Limb (tissue), 2 donors: ENCODE results near the gene CENPP.

Experiments
- DNase-seq, 2 donors: peaks; one replicate each; pipeline ENCODE4 v3.0.0-alpha.2; 2016; ENCODE audit errors: extremely low spot score in 2 of 2

CENPP gene

DNA sequence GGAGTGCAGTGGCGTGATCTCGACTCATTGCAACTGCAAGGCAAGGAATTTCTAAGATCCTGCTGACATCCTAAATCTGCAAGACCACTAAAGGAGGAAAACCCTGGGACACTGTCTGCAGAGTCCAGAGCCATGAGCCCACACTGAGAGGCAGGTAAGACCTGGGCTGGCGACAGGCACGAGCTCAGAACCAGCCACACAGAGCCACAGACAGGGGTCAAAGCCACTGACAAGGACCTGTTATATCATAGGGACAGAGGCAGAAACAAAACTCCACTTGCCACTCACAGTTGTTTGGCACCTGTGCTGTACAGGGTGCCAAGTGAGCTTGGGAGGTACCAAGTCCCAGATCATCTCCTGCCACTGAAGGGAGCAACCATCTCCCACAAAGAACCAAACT, 310.0 kb downstream of the CENPP start:
- DNase-seq, result no peak

DNA sequence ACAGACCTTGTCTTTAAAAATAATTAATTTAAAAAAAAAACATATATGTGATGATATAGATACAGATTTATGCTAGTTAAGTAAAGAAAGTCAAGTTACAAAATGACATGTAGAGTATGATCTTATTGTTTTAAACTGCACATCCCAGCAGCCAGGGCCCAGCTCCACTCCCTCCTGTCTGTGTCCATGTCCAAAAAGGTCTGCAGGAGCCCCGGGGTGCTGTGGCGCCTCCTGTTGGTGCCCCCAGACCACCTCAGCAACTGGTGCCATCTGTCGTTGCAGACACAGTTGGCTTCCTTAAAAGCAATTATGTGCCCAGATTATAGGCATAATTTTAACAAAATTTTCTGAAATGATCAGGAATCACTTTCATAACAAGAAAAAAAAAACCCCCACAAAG, 310.9 kb downstream of the CENPP start:
- no peak for DNase-seq

DNA sequence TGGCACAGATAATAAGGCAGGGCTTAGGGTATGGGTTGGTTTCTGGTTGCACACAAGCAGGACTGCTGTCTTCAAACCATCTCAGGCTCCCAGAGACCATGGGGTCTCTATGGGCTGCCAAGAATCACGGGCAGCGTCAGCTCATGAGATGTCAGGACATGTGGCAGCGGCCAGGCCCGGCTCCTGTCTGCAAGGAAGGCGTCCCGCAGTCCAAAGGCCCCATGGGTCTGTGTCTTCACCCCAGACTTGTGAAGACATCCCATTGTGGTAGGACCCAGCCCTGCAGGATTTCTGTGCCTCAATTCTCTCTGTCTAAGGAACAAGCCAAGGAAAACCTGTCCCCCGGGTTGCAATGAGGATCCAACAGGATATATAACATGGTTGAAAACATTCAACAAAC, 311.6 kb downstream of the CENPP start:
- no peak for DNase-seq

DNA sequence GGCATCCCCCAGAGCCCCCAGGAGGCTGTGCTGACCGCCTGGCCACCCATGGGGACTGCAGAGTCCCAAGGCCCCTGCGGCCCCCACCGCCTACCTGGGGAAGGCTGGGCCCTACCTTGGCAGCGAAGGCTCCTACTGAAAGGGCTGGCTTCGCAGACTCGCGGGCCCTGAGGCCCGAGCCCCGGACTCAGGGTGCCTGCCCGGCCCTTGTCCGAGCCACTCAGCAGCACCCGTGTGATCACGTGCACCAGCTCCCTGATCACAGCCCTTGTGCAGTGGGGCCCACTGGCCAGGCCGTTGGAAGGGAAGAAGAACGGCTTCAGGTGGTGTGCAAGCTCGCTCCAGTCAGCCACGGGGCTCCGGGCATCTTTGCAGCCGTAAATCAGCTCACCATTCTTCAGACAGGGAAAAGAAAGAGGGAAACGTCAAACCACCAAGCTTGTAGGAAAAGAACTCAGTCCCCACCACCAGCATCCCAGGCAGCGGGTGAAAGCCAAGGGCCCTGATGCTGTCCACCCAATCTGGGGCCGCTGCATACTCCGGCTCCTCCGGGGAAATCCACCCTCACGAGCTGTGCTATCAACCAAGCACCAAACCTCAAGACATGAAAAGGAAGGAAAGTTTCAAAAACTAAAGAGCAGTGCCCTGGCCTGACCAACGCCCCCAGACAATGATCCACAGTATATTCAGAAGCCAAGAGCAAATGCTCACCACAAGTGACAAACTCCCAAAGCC, 312.3 kb downstream of the CENPP start:
- DNase-seq, result no peak

DNA sequence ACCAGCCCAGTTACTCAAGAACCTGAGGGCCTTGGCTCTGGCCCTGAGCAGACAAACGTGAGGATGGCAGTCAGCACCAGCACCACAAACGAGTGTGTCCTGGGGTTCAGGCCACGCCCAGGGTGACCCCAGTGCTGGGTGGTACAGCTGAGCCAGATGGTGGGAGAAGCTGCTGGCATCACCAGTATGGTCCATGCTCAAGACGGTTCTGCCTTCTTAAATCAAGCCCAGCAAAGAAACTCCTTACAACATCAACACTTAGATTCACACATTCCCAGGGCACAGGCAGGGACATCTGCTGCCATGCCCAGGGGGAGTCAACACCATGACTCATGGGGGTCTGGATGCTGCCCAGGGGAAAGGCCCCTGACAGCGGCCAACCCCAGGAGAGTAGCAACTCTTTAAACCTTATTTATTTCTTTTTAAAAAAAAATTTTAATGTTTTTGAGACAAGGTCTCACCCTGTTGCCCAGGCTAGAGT, 312.9 kb downstream of the CENPP start:
- no peak for DNase-seq

DNA sequence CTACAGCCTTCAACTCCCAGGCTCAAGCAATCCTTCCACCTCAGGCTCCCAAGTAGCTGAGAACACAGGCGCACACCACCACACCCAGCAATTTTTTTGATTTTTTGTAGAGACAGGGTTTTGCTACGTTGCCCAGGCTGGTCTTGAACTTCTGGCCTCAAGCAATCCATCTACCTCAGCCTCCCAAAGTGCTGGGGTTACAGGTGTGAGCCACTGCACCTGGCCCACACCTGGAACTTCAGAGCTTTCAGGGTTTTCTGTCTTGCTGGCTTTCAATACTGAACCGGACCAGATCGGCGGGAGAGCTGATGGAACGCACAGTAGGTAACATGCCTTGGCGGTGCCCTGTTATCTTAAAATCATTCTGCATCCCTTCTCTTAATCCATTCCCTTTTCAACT, 313.4 kb downstream of the CENPP start:
- no peak for DNase-seq

DNA sequence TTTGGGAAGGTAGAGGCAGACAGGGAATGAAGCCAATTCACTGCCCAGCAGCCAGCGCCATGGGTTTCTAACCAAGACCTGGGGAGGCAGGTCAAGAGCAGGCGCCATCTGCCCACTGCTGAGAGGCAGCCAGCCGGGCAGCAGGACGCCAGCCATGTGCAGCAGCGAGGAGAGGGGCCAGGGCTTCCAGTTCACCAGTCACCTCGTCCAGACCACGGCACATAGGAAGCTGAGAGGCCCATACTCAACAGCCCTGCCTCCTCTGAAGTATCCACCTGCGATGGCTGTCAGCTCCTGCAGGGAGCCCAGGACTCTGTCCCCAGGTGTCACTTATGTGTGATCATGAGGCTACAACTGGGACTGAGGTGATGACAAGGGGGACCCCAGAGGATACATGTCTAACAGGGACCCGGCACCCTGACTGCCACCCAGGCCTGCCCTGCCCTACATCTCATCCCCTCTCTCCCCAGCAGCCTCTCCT, 314.1 kb downstream of the CENPP start:
- DNase-seq, result no peak

DNA sequence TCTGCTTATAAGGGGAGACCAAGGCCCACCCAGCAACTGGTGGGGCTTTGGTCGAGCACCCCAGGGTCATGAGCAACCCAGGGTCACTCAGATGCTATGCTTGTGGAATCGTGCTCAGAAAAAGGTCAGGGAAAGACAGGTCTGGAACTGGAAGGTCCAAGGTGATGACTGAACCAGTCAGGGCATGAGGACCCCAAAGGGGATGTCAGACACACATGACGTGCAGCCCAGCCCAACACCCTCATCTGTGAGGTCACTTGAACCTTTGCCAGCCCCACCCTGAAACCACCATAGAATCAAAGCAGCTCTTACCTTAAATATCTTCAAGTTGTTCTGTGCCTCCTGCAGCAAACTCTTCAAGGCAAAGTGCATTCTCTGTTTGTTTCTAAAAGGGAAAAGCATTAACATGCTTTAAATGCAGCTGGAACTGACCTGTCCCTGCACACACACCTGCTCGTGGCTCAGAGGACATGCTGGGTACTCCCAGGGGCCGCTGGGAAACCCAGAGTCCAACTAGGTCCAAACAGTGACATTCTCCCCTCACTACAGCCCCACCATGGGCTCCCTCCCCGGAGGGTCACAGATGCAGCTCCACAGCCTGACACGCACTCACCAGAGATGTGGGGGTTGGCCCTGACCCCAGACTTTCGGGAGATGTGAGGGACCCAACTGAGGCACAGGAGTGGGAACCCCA, 314.8 kb downstream of the CENPP start:
- no peak for DNase-seq

DNA sequence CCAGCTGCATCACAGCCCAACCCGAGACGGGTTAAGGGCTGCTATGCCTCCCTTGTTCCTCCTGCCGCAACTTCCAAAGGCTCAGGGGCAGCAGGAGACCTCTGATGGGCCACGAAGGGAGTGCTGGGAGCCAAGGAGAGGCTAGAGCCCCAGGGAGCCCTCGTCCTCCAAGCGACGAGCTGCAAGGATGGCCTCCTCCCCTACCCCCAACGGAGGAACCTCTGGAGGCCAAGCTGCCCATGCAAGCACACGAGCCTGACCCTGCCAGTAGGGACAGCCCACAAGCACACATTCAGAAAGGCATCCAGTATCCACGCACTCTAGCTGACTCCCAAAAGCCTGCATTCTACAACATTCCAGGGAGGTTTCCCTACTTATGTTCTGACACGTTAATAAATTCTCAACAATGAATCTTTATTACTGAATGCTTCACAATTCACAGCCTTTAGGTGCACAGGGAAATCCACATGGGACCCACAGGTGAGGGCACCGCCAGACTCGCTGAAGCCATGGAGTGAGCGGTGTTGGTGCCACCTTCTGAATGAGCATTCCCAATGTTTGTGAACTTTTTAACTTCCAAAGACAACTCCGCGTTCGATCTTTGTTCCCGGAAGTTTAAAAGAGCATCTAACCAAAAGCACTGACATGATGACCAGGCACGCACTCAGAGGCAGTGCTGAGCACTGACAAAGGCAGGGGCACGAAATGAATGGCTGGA, 315.5 kb downstream of the CENPP start:
- DNase-seq, result no peak

DNA sequence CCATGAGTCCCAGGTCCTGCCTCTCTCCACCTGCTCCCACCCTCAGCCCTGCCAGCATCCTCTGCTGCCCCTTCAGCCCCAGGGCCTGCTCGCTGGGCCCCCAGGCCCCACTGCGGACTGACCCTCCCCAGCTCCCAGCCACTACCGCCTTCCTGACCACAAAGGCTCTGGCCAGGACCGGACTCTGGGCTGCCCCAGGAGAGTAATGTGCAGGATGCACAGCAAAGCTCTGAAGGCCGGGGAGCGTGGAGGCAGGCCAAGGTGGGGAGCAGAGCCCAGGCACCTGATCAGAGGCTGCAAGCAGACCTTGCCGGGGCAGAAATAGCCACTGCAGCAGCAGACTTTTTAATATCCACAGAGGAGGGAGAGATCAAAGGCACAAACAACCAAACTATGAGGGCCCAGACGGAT, 316.3 kb downstream of the CENPP start:
- DNase-seq, result no peak

DNA sequence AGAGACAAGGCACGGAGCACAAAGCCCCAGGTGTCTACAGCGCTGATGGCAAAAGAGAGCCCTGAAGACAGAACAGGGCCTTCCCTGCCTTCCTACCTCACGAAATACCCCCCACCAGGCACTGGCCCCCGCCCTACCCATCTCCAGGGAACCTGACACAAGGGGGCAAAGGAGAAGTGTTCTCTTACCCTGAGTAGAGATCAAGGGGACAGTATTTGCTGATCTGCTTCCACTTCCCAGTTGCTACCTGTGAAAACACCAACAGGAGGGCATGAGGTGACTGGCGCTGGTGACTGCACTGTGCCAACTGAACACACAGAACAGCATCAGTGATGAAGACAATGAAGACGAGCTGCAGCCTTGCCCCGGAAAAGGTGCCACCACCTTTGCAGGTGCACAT, 316.8 kb downstream of the CENPP start:
- no peak for DNase-seq

DNA sequence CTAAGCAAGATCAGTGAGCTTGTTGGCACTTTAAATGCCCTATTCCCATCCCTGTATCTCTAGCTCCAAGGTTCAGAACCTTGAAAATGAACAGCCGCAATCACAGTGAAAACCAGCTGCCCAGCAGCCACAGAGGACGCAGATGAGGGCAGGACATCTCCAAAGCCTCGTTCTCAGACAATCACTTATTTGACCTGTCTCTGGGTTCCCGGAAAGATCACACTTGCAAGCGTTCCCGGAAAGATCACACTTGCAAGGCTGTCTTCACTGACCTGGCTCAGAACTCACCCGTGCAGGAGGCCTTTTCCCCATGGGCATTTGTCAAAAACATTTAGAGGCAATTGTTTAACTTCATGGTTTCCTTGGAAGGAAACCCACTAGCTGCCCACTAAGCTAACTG, 318.5 kb downstream of the CENPP start:
- DNase-seq, result no peak

DNA sequence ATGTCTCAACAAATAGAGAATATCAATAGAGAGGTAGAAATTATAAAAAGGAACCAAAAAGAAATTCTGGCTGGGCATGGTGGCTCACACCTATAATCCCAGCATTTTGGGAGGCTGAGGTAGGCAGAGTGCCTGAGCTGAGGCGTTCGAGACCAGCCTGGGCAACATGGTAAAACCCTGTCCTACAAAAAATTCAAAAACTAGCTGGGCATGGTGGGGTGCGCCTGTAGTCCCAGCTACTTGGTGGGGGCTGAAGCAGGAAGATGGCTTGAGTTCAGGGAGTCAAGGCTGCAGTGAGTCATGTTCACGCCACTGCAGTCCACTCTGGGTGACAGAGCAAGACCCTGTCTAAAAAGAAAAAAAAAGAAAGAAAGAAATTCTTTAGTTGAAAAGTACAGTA, 319.3 kb downstream of the CENPP start:
- DNase-seq, result no peak

DNA sequence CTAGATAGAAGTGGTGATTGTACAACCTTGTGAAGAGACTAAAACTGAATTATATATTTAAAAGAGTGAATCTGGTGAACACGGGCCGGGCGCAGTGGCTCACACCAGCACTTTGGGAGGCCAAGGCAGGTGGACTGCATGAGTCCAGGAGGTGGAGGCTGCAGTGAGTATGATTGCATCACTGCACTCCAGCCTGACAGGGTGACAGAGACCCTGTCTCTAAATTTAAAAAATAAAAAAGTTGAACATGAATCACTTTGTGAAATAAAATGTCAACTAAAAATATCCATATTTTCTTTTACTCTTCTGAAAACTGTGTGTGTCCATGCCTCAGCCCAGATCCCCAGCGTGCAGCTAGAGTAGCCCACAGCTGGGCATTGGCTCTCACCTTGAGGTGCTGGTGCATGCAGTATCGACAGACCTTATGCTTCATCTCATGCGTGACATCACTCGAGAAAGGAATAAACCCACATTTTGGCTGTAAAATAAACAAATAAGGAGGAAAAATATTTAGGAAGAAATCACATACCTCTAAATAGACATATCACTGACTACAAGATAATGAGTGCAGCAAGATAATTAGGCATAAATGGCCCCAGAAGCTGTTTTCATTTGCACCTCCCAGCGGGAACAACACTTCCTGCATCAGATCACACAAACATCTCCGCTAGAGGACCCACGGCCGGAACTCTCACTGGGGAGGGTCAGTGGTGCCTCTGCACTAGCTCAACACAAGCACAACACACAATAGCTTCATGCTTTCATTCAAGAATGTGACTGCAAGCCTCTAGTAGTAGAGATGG, 322.1 kb downstream of the CENPP start:
- DNase-seq, result no peak

DNA sequence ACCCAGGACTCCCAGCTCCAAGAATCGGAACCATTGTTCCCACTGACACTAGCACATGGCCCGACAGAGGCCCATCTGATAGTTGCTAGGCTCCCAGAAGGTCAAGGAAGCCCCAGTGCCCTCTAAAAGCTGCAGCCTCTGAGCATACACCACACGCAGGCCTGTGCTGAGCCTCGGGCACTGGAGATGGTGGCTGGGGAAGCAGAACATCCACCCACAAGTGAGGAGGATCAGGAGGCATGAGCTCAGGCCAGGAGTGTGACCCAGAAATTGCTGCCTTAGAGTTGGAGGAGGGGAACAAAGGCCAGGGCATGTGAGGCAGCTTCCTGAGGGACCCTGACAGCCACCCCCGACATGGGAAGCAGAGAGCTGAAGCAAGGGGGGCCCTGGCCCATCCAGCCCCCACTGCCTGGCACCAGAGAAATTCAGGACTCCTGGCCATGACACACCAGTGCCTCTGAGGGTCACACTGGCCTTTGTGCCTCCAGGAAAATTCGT, 322.8 kb downstream of the CENPP start:
- no peak for DNase-seq

DNA sequence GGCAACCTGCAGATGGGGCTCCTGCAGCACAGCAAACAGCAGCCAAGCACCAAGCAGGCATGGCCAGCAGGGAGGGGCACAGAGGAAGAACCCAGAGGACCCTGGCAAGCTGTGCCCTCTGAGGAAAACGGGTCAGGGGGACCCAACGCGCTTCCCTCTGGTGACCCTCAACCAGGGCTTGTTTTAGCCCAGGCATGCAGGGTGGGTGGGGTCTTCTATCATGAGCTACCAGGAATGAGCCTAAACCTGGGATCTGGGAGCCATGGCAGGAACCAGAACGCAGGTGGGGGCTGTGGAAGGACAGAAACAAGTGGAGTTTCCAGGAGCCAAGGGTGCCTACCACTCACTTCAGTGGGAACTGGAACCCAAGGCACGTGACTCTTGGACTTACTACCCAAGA, 323.3 kb downstream of the CENPP start:
- DNase-seq, result no peak

DNA sequence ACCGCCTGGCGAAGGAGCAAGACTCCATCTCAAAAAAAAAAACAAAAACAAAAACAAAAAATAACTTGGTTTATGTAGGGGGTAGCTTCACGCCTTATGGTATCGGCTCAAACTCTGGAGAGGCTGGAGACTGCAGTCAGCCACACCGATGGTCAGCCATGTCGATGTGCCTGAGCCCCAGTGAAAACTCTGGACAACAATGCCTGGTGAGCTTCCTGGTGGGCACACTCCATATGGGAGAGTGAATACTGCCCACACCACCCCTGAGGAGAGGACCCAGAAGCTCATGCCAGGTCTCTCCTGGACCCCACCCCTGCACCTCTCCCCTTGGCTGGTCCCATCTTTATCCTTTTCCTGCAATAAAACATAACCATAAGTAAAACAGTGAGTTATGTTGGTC, 324.5 kb downstream of the CENPP start:
- DNase-seq, result no peak

DNA sequence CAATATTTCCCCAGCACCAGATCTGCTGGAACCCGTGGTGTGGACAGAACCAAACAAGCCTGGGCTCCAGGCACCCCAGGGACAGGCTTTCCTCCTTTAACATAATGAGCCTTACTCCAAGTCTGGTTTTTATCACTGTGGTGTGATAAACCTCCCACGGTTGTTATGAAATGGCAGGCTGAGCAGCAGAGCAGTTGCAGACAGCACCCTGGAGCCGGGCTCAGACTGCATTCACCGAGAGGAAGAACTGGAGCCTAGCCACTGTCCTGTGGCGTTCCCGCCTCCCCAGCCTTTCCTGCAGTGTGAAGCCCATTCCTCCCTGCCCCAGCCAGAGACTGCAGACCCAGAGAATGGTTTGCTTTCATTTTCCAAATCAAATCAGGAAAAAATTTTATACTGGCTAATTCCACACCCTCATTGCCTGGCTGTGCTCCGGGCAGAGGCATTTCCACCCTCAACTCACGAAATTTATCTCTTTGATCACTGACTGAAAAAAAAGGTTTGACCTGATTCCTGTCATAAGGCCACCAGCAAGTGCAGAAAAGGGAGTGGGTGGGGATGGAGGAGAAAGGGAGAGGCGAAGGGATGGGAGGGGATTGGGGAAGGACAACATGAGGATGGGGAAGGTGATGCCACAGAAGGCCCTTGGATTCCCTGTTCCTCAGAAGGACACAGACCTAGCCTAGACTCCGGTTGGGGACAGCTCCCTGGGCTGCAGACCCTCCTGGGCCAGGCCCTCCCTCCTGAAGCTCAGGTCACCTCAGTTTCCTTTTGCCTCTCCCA, 325.3 kb downstream of the CENPP start:
- DNase-seq, result no peak

DNA sequence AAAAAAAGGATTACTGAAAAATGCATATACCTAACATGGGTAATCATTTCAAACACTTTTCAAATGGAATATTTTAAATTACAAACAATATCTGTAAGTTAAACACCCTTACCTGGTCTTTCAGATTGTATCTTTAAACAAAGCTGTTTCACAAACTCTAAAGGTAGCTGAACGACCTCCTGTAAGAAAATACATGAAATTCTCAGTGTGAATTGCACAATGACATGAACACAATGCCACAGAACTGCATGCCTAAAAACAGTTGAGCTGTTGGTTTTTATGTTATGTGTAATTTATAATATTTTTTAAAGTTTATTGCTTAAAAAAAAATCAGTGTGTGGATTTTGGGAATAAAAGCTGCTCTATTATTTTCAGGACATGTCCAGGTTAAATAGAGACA, 326.7 kb downstream of the CENPP start:
- DNase-seq, result no peak

DNA sequence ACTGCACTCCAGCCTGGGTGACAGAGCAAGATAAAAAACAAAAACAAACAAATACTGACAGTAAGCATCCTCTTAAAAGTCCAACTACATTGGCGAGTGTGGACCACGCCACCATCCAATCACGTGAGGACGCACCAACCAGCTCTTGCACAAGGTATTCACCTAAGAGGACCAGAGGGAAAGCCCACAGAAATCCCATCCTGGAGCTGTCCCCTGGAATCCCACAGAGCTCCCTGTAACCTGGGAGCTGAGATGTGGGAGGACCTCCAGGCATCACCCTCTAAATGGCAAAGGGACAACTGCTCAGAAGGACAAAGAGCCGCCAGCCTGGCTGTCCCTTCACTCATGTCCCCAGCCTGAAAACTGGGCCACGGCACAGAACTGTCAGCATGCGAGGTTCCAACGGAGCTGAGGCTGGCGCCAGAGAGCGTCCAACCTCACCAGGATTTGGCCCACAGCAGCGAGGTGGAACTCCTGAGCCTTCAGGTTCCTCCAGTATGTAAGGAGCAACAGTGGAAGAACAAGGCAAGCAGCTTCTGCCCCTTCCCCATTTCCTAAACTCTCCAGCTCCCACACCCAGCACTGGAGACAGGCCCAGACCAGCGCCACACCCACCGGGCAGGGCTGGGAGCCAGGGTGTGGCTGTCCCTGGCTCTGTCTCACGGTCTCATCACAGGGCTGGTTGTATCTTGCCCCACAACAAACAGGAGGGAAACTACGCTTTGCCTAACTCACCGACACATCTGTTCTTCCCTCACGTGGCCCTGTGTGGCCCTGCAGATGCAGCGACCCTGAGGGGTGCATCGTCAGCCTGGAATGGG, 328.9 kb downstream of the CENPP start:
- no peak for DNase-seq
